Fibroblast of villous mesenchyme (primary cell): ENCODE data around the gene STAG1. TPM values are rescaled to one million over a fixed set of nuclear protein-coding genes. Genes with fewer than 3 reads are reported as not detected.

ENCODE experiments used
- DNase-seq: peaks from one replicate; pipeline ENCODE4 v3.0.0-alpha.2; 2010; ENCODE audit warnings: low read depth
- H3K4me3 ChIP-seq: 2 replicates; pipeline ENCODE4 v1.5.1; 2011; ENCODE audit warnings: low read depth, mild to moderate bottlenecking, low read length
- total RNA-seq: library from RNA; depleted of rRNA; stranded (reverse); fragments of >200 nt; gene quantifications from 2 replicates; pipeline ENCODE4 v1.2.3, GENCODE V29; 2012
- TF ChIP-seq, protein P1 (sequence below): IDR thresholded peaks from 2 replicates; pipeline ENCODE4 v1.5.1; 2012; ENCODE audit warnings: low read depth, mild to moderate bottlenecking, low read length; ENCODE audit not compliant: insufficient read depth

Gene STAG1
- total RNA-seq, 1 donor: 52.7 TPM

DNA sequence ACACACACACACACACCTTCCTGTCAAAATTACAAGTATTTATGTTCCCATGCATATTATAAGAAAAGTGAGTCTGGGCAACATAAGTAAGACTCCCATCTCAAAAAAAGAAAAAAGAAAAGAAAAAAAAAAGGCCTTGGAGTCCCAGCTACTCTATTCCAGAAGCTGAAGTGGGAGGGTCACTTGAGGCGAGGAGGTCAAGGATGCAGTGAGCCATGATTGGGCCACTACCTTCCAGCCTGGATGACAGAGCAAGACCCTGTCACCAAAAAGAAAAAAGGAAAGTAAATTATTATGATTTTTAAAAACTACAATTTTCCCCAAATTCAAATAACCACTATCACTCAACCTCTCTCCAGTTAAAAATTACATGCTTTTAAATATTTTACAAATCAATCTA is 113.1 kb downstream of the STAG1 start:
- TF ChIP-seq, protein P1, sequence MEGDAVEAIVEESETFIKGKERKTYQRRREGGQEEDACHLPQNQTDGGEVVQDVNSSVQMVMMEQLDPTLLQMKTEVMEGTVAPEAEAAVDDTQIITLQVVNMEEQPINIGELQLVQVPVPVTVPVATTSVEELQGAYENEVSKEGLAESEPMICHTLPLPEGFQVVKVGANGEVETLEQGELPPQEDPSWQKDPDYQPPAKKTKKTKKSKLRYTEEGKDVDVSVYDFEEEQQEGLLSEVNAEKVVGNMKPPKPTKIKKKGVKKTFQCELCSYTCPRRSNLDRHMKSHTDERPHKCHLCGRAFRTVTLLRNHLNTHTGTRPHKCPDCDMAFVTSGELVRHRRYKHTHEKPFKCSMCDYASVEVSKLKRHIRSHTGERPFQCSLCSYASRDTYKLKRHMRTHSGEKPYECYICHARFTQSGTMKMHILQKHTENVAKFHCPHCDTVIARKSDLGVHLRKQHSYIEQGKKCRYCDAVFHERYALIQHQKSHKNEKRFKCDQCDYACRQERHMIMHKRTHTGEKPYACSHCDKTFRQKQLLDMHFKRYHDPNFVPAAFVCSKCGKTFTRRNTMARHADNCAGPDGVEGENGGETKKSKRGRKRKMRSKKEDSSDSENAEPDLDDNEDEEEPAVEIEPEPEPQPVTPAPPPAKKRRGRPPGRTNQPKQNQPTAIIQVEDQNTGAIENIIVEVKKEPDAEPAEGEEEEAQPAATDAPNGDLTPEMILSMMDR: no peak
- DNase-seq: no peak

DNA sequence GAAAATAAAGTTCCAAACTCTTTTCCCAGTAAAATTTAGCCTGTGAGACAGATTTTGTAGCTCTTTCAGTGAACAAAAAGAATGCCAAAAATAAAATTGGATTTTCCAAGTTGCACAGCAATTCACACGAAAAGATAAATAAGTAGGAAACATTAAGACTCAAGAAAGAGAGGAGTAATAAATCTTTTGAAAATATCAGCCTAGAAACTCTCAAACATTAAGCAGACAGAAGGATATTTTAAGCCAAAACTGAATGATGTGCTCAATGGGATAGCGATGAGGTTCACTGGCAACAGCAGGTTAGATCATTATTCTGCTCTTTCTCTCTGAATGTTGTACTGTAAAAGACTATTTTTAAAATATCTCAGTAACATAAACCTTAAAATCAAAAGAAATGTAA is 115.0 kb downstream of the STAG1 start:
- TF ChIP-seq, protein P1: no peak
- no peak overlapping the region for H3K4me3 ChIP-seq
- DNase-seq: no peak

More for the DNA sequence above, 113.1 kb downstream of the STAG1 start:
- H3K4me3 ChIP-seq: no peak overlapping the region

DNA sequence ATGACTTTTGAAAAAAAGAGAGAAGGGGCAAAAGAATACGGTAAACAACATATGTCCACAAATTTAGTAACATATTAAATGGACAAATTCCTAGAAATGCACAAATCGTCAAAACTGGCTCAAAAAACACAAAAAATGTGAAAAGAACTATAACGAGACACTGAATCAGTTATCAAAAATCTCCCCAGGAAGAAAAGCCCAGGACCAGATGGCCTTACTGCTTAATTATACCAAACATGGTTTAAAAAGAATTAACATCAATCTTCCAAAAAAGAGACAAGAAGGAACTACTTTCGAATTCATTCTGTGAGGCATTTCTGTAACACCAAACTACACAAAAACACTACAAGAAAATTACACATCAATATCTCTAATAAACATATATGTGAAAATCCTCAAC is 117.4 kb downstream of the STAG1 start:
- TF ChIP-seq, protein P1: no peak
- no peak overlapping the region for H3K4me3 ChIP-seq
- no peak for DNase-seq

DNA sequence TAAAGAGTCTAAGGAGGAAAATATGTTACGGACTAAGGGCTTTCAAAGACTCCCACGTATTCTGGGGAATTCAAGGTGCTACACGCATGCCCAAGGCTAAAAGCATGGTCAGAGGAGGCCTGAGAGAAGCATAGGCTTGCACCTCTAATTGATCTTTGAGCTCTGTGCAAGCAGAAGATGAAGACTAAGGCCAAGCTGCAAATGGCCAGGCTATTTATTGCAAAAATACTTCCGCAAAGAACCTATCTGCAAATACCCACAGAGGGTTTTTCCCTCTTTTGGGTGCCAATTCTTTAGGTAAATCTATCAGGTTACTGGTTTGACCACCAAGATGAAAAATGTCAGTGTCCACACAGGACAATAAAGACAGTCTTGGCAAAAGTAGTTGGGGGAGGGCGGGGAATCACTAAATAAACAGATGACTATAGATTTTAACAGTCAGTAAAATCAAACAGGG is 119.5 kb downstream of the STAG1 start:
- no peak for DNase-seq
- TF ChIP-seq, protein P1: no peak
- H3K4me3 ChIP-seq: no peak overlapping the region

DNA sequence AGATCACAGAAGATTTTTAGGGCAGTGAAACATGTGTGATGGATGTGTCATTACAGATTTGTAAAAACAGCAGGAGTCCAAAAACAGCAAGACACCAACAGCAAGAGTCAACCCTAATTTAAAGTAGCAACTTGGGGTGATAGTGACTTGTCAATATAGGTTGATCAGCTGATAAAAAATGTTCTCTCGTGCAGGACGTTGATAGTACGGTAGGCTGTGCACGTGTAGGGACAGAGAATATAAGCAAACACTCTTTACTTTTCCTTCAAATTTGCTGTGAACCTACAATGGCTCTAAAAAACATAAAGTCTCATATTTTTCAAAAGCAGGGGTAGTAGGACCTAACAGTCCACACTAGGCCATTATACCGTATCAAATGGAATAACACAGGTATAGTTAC is 120.8 kb downstream of the STAG1 start:
- no peak for DNase-seq
- TF ChIP-seq, protein P1: no peak
- H3K4me3 ChIP-seq: no peak overlapping the region

DNA sequence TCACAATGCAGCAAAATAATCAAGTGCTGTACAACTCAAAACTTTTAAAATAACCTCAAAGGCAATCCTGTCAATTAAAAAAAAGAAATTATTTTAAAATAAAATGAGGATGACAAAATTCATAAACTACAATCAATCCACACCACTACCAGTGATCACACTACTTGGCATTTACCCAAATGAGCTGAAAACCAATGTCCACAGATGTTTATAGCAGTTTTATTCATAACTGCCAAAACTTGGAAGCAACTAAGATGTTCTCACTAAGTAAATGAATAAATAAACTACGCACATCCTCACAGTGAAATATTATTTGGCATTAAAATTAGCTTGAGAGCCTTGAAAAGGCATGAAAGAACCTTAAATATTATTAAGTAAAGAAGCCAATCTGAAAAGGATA is 121.3 kb downstream of the STAG1 start:
- peak; percentile 19 for DNase-seq
- TF ChIP-seq, protein P1: no peak
- no peak overlapping the region for H3K4me3 ChIP-seq

DNA sequence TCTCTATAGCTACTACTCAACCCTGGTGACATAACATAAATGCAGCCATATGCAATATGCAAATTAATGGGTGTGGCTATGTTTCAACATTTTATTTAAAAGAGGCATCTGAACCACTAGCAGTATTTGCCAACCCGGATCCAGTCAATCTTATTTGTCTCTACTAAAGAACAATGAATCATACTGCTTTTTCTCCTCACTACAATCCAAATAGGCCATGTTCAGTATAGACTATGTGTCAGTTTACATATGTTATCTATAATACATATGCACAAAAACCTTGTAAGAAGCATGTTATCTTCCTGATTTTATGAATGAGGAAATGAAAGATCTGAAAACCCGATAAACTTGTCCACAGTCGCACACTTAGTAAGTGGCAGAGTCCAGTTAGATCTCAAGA is 125.7 kb downstream of the STAG1 start:
- TF ChIP-seq, protein P1: no peak
- no peak overlapping the region for H3K4me3 ChIP-seq
- DNase-seq: no peak
